HG02852 (cell line): ENCODE measurements around the gene RPSA.
A peak's percentile ranks its signal among the peaks of the same experiment; 100 is the strongest.
"Not testable (repeated sequence)": the region's sequence is repeated elsewhere in the genome, so short reads cannot be mapped to it uniquely, and the experiment has no call there.

Experiments
- ATAC-seq: cut with Tn5 transposase; IDR thresholded peaks from one replicate; pipeline ENCODE4 v1.9.1; 2021; ENCODE audit warnings: mild to moderate bottlenecking, moderate library complexity; ENCODE audit not compliant: unreplicated experiment

RPSA gene

DNA sequence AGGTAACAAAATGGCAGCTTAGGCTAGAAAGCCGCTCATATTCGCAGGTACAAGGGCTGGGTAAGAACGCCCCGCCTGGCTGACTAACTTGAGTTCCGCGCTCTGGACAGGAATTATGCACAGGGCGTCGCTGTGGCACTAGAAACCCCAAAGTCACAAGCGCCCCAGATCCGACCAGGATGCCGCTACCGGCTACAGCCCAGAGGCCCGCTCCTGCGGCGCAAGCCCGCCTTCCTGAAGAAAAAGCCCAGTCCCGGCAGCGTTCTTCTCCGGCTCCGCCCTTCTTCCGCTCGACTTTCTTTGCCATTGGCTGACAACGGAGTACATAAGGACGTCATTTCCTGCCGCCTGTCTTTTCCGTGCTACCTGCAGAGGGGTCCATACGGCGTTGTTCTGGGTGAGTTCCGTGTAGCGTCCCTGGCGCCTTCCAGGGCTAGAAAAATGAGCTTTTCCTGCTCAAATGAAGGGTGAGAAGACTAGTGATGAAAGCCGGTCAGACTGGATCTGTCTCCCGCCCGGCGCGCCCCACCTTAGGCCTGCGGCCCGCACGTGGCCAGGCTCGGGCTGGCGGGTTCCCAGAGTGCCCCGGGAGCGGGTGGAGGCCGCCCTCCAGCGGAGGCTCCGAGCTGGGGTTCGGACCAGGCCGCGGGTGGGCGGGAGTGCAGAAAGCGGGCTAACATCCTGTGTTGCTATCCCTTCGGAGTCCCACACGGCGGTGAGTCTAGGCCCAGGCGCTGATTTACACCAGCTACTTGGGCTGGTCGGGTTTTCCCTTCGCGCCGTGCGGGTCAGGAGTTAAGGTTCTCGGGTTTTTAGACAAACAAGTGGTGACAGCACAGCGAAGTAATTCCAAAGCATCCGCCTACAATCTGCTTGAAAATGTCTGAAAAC lies at the start of gene RPSA:
Gene RPSA, plus strand, starts transcription at position 353 of the 891 bp plus-strand sequence. CDS start 934 bp downstream, outside the sequence.
- ATAC-seq: peak; percentile 91

DNA sequence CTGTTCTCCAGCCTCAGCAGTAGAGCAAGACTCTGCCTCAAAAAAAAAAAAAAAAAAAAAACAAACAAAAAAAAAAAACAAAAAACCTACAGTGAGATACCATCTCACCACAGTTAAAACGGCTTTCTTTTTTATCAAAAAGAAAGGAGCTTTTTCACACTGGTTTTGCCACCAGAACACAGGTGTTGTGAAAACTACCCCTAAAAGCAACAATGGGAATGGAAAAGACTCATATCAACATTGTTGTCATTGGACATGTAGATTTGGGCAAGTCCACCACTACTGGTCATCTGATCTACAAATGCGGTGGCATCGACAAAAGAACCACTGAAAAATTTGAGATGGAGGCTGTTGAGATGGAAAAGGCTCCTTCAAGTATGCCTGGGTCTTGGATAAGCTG lies 48.2 kb upstream of the RPSA start:
- no peak for ATAC-seq

DNA sequence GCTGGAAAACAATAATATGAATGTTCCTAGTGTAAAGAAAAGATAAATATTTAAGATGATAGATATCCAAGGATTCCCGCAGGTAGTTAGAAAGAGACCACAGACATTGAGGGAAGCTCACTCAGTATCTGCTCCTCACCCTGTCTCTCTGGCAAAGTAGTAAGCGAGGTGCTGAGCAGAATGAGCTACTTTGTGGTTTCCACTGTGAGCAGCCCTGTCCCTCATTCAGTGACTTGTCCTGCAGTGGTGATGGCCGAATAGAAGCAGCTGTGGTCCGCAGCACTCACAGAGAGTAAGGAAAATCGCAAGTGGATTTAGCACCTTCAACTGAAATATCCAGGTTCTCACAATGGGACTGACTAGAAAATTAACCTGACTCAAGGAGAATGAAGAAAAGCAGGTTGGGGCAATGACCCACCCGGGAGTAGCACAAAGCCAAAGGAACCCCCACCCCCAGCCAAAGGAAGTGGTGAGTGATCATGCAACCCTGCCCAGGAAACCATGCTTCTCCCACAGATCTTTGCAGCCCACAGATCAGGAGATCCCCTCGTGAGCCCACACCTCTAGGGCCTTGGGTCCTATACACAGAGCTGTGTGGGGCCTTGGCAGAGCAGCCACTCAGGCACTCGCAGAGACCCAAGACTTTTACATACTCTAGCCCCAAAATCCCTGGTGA lies 45.1 kb upstream of the RPSA start:
- ATAC-seq: peak; percentile 85

DNA sequence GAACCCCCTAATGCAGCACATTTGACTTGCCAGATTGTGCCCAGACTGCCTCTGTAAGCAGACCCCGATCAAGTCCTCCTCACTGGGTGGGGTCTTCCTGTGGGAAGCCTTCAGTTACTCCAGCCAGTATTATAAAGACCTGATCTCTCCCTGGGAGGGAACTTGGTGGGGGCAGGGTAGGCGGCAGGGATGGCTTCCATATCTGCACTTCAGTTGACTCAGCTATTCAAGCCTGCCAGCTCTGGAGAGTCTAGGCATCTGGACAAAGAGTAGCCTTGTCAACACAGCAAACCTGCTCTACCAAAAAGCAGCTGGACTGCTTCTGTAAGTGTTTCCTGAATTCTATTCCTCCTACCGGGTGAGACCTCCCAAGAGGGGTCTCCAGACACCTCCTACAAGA lies 44.3 kb upstream of the RPSA start:
- ATAC-seq: no peak

DNA sequence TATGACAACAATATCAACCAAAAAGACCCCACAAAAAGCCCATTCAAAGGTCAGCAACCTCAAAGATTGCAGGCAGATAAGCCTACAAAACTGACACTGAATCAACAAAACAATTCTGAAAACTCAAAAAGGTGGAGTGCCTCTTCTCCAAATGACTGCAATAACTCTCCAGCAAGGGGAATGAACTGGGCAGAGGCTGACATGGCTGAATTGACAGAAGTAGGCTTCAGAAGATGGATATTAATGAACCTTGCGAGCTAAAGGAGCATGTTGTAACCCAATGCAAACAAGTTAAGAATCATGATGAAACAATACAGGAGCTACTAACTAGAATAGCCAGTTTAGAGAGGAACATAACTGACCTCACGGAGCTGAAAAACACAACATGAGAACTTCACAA lies 43.7 kb upstream of the RPSA start:
- no peak for ATAC-seq

DNA sequence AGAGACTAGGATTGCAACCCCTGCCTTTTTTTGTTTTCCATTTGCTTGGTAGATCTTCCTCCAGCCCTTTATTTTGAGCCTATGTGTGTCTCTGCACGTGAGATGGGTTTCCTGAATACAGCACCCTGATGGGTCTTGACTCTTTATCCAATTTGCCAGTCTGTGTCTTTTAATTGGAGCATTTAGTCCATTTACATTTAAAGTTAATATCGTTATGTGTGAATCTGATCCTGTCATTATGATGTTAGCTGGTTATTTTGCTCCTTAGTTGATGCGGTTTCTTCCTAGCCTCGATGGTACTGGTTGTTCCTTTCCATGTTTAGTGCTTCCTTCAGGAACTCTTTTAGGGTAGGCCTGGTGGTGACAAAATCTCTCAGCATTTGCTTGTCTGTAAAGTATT lies 36.1 kb upstream of the RPSA start:
- not testable (repeated sequence) for ATAC-seq

DNA sequence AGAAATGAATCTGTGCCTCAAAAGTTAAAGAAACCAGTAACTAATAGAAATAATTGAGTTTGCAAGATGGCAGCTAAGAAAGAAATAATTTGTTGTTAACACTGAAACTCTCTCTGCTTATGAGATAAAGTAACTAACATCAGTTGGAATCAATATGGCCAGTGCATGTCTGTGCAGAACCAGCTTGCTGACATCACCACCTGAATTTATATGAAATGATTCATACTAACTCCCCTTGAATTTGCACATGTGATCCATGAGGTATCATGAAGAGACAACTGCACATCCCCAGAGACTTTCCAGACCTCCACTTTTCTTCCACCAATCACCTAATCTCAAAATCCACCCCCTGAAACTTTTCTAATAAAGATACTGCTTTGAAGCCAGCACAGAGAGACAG lies 33.7 kb upstream of the RPSA start:
- no peak for ATAC-seq

DNA sequence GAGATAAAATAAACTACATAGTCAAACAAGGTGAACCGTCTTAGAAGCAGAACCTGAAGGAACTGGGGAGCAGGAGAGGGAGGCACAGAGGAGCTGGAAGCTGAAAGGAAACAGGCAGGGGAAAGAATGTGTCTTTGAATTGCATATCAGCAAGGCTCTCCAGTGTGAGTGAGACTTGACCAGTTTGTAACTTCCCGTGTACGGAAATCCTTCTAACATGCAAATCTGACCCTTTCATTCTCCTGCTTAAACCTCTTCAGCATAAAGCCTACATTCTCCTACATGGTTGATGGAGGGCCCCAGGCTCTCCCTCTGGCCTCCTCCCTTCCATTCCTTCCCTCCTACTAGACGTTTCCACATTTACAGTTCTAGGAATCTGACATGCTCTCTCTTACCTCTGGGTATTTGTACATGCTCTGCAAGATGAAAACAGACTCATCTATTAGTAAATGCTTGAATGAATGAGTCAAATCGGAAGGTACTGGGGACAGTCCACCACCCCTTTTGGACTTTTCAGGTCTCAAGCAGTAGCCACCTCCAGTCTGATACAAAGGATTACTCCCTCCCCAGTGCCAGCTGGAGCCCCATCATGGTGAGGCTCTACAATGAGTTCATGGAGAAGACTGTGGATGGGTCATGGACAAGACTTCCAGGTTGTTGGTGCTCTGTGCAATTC lies 29.4 kb upstream of the RPSA start:
- ATAC-seq: no peak

DNA sequence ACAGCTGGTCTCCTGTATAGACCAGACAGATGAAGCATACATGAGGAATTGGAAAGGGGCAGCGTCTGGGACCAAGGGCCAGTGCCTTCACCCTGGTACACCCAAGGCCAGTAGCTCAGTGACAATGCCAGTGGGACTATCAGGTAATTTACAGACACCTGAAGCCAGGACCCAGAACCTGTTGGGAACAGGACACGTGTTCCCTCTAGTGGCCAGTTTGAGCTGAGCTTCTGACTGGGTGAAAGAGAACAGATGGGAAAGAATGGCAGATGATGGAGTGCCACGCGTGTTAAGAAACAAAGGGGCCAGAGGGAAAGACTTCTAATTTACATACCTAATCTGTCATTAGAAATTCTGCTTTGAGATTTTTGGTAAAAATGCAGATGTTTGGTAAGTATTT lies 28.4 kb upstream of the RPSA start:
- ATAC-seq: peak; percentile 79

DNA sequence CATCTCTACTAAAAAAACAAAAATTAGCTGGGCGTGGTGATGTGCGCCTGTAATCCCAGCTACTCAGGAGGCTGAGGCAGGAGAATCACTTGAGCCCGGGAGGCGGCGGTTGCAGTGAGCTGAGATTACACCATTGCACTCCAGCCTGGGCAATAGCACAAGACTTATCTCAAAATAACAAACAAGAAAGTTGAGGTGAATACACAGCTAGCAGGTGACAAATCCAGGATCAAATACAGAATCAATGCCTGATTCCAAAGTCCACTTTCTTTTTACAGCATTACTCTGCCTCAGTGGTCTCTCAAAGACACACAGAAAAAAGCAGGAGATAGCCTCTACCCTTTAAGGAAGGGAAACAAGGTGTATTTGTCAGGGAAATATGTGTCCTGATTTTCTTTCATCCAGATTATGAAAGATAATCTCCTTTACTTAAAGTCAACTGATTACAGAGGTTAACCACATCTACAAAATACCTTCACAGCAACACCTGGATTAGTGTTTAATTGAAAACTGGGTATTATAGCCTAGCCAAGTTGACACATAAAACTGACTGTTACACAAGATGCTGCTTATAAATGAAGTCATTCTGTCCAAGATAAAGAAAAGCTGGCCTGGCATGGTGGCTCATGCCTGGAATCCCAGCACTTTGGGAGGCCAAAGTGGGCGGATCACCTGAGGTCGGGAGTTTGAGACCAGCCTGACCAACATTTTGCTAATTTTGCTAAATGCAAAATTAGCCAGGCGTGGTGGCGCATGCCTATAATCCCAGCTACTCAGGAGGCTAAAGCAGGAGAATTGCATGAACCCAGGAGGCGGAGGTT lies 27.4 kb upstream of the RPSA start:
- no peak for ATAC-seq

DNA sequence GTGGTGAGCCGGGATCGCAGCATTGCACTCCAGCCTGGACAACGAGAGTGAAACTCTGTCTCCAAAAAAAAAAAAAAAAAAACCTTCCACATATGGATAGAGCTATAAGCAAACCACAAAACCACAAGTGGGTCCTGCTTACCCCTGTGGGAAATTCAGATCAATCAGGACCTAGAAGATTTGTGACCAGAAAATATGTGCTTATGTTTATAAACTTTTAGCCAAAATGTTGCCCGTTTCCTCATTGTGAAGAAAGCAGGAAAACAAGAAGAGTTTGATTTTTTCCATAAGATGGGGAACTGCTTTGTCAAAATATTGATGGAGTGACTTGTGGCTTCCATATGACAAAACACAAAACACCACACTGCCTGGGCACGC lies 26.8 kb upstream of the RPSA start:
- ATAC-seq: no peak

DNA sequence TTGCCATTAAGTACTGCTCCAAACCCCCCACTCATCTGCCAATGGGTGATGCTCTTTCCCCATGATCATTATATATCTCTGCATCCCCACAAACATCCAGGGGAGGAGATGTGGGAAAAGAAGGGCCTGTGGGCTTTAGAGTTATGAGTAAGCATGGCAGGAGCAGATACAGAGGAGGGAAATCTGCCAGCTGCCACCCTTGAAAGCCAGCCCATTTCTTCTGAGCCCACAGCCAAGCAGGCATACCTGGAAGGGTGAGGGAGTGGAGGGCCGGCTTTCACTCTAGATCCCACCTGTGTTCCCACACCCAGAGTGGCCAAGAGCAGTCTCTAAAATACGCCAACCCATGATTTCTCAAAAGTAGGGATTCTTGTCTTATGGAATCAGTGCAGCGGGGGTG lies 25.1 kb upstream of the RPSA start:
- no peak for ATAC-seq

DNA sequence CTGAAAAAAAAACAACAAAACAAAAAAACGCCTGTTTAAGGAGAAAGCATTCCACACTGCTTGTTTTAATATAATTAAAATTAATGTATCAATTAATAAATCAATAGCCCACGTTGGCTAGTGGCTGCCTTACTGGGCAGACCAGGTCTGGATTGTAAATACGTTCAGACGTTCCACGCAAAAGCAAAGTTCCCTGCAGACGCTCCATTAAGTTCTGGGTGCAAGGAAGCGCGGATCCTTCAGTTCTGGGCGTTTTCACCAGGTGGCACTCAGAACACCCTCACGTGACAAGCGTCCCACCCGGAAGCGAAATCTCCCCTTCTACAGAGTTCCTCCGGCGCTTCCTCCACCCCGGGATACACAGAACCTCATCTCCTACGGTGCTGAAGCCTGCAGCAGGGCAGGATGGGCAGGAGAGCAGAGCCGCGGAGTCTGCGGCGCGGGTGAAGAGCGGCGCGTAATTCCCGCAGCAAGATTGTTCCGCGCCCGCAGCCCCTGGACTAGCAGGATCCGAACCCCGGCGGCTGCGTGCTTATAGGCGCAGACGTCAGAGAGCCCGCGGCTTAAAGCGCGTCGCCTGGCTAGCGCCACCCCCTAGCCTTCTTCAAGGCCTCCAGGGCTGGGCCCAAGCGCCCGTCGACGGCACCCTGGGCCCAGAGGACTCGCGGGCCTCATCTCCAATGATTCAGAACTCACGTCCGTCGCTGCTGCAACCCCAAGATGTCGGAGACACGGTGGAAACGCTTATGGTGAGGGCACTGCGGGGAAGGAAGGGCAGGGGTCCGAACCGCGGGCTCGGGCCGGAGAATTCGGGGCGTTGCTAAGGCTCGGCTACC lies 23.3 kb upstream of the RPSA start, which contains the start of gene SLC25A38:
Gene SLC25A38, plus strand, starts transcription at position 326 of the 836 bp plus-strand sequence. Its CDS starts 355 bp downstream, at position 681.
- ATAC-seq: peak; percentile 73

DNA sequence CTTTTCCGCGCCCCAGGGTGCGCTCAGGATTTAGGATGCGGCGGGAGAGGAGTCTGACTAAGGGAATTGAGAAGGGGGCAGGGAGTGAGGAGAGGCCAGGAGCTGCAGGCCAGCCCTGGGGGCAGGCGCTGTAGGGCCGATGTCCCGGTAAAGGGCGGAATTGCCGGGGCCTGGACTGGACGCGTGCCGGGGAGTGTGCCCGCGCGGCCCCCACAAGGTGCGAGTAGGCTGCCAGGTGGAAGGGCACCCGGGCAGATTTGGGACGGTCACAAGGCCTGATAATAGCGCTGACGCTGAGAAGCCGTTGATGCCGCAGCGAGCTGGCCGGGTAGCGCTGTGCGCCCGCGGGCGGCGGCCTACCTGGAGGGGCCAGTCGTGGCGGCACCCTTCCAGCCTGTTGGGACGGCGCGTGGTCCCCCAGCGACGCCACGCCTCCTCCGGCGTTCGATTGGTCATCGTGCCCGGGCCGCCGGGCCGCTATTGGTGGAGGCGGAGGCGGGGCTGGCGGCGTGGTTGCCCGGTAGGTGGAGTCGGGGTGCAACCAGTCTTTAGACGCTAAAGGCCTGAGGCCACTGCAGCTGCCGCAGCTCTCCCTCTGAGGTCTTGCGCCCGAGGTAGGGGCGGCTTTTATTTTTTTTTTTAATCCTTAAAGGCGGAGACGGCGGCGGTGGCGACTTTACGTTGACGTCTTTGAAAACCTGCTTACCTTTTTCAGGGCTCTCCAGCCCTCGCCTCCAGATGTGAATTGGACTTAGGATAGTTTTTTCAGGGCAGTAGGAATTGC lies 22.4 kb upstream of the RPSA start:
- peak; percentile 69 for ATAC-seq

DNA sequence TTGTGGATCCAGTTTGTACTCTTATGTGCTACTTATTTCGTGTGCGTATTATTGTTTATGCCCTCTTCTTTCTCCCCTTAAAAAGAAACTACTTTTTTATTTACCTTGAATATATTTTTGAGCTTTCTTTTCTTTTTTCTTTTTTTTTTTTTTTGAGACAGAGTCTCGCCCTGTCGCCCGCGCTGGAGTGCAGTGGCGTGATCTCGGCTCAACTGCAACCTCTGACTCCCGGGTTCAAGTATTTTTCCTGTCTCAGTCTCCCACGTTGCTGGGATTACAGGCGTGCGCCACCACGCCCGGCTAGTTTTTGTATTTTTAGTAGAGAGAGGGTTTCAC lies 21.9 kb upstream of the RPSA start:
- no peak for ATAC-seq

DNA sequence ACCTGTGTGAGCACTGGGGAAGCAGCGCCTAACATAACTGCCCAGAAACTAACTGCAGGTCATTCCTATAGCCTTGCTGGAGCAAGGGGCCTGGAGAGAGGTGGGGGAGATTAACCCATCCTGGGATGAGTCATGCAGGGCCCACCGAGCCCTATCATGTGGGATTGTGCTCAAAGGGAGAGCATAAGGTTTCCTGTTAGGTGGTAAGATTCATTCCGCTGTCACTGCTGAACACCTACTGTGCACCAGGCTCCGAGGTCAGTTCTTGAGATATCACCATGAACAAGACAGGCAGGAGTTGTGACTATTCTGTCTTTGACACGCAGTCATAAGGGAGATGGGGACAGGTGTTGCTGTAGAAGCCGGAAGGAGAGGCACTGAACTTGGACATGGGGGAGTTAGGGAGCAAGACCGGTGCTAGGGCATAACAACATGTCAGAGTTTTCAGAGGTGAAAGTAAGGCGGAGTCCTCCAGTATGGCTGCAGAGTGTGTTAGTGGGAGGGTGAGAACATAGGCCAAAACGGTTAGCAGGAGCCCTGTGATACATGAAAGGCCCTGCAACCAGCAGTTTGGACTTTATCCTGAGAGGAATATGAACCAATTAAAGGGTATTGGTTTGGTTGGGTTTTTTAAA lies 20.9 kb upstream of the RPSA start:
- no peak for ATAC-seq

DNA sequence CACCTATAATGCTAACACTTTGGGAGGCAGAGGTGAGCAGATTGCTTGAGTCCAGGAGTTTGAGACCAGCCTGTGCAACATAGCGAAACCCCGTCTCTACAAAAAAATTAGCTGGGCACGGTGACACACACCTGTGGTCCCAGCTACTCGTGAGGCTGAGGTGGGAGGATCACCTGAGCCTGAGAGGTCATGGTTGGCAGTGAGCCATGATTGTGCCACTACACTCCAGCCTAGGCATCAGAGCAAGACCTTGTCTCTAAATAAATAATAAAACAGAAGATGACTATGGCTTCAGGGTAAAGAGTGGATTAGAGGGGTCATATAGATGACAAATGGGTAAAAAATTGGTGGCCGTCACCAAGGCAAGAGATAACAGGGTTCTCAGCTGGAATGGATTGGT lies 20.2 kb upstream of the RPSA start:
- no peak for ATAC-seq

DNA sequence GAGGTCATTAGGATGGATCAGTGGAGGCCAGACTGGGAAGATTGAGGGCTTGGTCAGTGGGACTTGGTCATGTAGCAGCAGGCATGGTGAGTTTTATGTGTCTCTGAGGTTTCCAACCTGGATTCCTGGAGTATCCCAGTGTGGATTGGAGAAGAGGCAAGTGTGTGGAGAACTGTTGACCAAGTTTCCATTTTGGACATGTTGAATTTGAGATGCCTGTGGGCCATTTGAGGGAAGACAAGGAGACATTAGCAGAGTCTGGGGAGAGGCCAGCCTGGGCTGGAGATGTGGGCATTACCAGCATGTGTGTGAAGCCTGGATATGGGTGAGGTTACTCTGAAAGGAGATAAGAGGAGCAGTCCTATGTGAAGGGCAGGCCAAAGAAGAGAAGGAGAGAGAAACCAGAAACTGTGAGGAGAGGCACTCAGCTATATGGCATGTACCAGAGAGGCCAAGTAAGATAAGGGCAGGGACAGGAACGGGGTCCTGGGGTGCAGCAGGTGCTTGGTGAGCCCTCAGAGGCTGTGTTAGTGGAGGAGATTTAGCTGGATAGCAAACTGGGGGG lies 19.0 kb upstream of the RPSA start:
- no peak for ATAC-seq
